K562 (cell line): ENCODE measurements around the gene PRR30. TPM values are rescaled to one million over a fixed set of nuclear protein-coding genes. Genes with fewer than 3 reads are reported as not detected.
A peak's percentile ranks its signal among the peaks of the same experiment; 100 is the strongest.

Experiments
- ATAC-seq: fragments of 200-7000 bp; cut with Tn5 transposase; 3 replicates; pipeline ENCODE4 v1.9.1; 2020; ENCODE audit warnings: moderate library complexity
- BruUV-seq: library from RNA; stranded (reverse); fragments of 400-500 nt; replicated peaks from 2 replicates; lab custom pipeline; 2021; lab: Mats Ljungman, UMichigan
- CTCF ChIA-PET: fragments of 300-600 bp; formaldehyde crosslinking; extraction: SDS; loops from one replicate; lab custom pipeline; 2021; ENCODE audit warnings: low intra/inter-chr PET ratio; lab: Yijun Ruan, JAX
- POLR2A ChIA-PET: fragments of 300-600, 350-650 bp; sonication (Branson Sonifier 250); formaldehyde crosslinking; extraction: SDS; loops from one replicate; lab custom pipeline; 2021; ENCODE audit warnings: antibody characterized with exemption, inconsistent platforms; lab: Yijun Ruan, JAX
- DNase-seq, 4 experiments: peaks; one replicate each; pipeline versions ENCODE4 v3.0.0 to v3.0.0-alpha.2; 2011 to 2018; ENCODE audit warnings: low spot score in 3 of 4, mixed read lengths in 3 of 4; ENCODE audit errors: extremely low read depth in 1 of 4
- FAIRE-seq: peaks from 2 replicates; lab custom pipeline; 2011; peaks lifted over from hg19 to GRCh38; lab: Jason Lieb, UNC
- H2AFZ ChIP-seq: 2 replicates; pipeline ENCODE4 v1.6.0; 2011; ENCODE audit warnings: low read depth, low read length, control low read depth, inconsistent platforms
- H3K27ac ChIP-seq: fragments of 200-600 bp; 3 replicates; pipeline ENCODE4 v1.8.0; 2011; ENCODE audit warnings: low read depth, mild to moderate bottlenecking, control low read depth, inconsistent platforms, low read length, moderate library complexity, mixed read lengths; ENCODE audit errors: extremely low read depth
- H3K27me3 ChIP-seq, 2 experiments: fragments of 300-600 bp in 1 of 2; 2 replicates in 1 of 2; 3 replicates in 1 of 2; pipeline versions ENCODE4 v1.6.0 to v1.8.0; 2011; ENCODE audit warnings: inconsistent platforms in 2 of 2, low read length in 2 of 2, mild to moderate bottlenecking in 1 of 2, mixed read lengths in 1 of 2, moderate library complexity in 1 of 2; ENCODE audit not compliant: control insufficient read depth in 2 of 2, insufficient read depth in 2 of 2
- H3K36me3 ChIP-seq: fragments of 300-600 bp; 3 replicates; pipeline ENCODE4 v1.8.0; 2011; ENCODE audit warnings: mild to moderate bottlenecking, low read length, inconsistent platforms; ENCODE audit not compliant: control insufficient read depth, insufficient read depth
- H3K4me1 ChIP-seq, 2 experiments: fragments of 200-600 bp in 1 of 2; replicated peaks in 1 of 2; 2 replicates in 1 of 2; 3 replicates in 1 of 2; pipeline versions ENCODE4 v1.5.1 to v1.8.0; 2011; ENCODE audit warnings: inconsistent platforms in 2 of 2, low read length in 2 of 2, mild to moderate bottlenecking in 1 of 2, mixed read lengths in 1 of 2, moderate library complexity in 1 of 2; ENCODE audit not compliant: control insufficient read depth in 2 of 2, insufficient read depth in 2 of 2
- H3K4me2 ChIP-seq: 2 replicates; pipeline ENCODE4 v1.6.1; 2011; ENCODE audit warnings: low read length, control low read depth, inconsistent platforms, mixed read lengths; ENCODE audit not compliant: insufficient read depth
- H3K4me3 ChIP-seq: fragments of 200-600 bp; sonication (generic), shearing (Covaris generic); 2 replicates; pipeline ENCODE4 v1.5.1; 2016; ENCODE audit warnings: control low read depth, inconsistent platforms
- H3K79me2 ChIP-seq: fragments of 200-600 bp; 3 replicates; pipeline ENCODE4 v1.8.0; 2011; ENCODE audit warnings: low read length, inconsistent platforms; ENCODE audit not compliant: control insufficient read depth, insufficient read depth
- H3K9ac ChIP-seq, 2 experiments: 2 replicates each; pipeline versions ENCODE4 v1.6.0 to v1.6.1; 2011; ENCODE audit warnings: low read depth in 2 of 2, low read length in 2 of 2, control low read depth in 1 of 2, inconsistent platforms in 1 of 2, mild to moderate bottlenecking in 1 of 2, mixed read lengths in 1 of 2; ENCODE audit not compliant: insufficient read depth in 1 of 2
- H3K9me1 ChIP-seq: one replicate; pipeline ENCODE4 v1.6.0; 2011; ENCODE audit warnings: inconsistent platforms, mild to moderate bottlenecking, low read length, moderate library complexity; ENCODE audit not compliant: control insufficient read depth, insufficient read depth
- H3K9me3 ChIP-seq: replicated peaks from 2 replicates; pipeline ENCODE4 v1.5.1; 2011; ENCODE audit warnings: low read depth, low read length, inconsistent platforms; ENCODE audit not compliant: control insufficient read depth, insufficient read depth
- H4K20me1 ChIP-seq: replicated peaks from 2 replicates; pipeline ENCODE4 v1.6.1; 2011; ENCODE audit warnings: low read length, inconsistent platforms, mixed read lengths; ENCODE audit not compliant: control insufficient read depth, insufficient read depth
- CBX3 ChIP-seq, 2 experiments: IDR thresholded peaks; 1 replicate in 1 of 2; 2 replicates in 1 of 2; pipeline ENCODE4 v1.6.1; 2012; ENCODE audit warnings: inconsistent platforms in 2 of 2, low read length in 2 of 2, borderline replicate concordance in 1 of 2, control low read depth in 1 of 2
- CEBPB ChIP-seq: fragments of 450-650 bp; IDR thresholded peaks from 2 replicates; pipeline ENCODE4 v1.6.1; 2016; ENCODE audit warnings: missing genetic modification characterization, missing compliant biosample characterization
- E2F3 ChIP-seq: fragments of 250-450 bp; sonication (Bioruptor Pico); IDR thresholded peaks from 2 replicates; pipeline ENCODE4 v1.4.0; 2020; ENCODE audit warnings: mild to moderate bottlenecking
- EP400 ChIP-seq: fragments of 450-650 bp; IDR thresholded peaks from 2 replicates; pipeline ENCODE4 v1.6.1; 2017; ENCODE audit warnings: antibody characterized with exemption, mild to moderate bottlenecking, moderate library complexity
- MEIS2 ChIP-seq: fragments of 450-650 bp; IDR thresholded peaks from 2 replicates; pipeline ENCODE4 v1.6.1; 2014; ENCODE audit warnings: mild to moderate bottlenecking; ENCODE audit not compliant: partially characterized antibody
- NFATC3 ChIP-seq: fragments of 450-650 bp; IDR thresholded peaks from 2 replicates; pipeline ENCODE4 v1.6.1; 2017; ENCODE audit warnings: mild to moderate bottlenecking
- PCBP2 ChIP-seq: fragments of 200-400 bp; formaldehyde crosslinking; IDR thresholded peaks from 2 replicates; pipeline ENCODE4 v1.6.1; 2018; ENCODE audit warnings: low read length, low read depth, mild to moderate bottlenecking, moderate library complexity; ENCODE audit not compliant: poor library complexity, severe bottlenecking
- SFPQ ChIP-seq: fragments of 200-400 bp; formaldehyde crosslinking; IDR thresholded peaks from 2 replicates; pipeline ENCODE4 v1.6.1; 2017; ENCODE audit warnings: mild to moderate bottlenecking, low read depth, low read length, moderate library complexity
- TCF7L2 ChIP-seq: fragments of 150-350 bp; IDR thresholded peaks from 2 replicates; pipeline ENCODE4 v1.6.1; 2016; ENCODE audit warnings: low read depth, mild to moderate bottlenecking, low read length, moderate library complexity
- ZNF766 ChIP-seq: fragments of 200-800 bp; sonication (Bioruptor generic); conservative IDR thresholded peaks from 2 replicates; pipeline ENCODE4 v1.6.1; 2016; ENCODE audit warnings: missing genetic modification characterization, missing compliant biosample characterization
- WGBS: fragments of 100-300 bp; shearing (Covaris generic); methylation state at CpG from one replicate; pipeline ENCODE4 v1.1.6; 2016; ENCODE audit warnings: low coverage, mixed read lengths; ENCODE audit not compliant: insufficient coverage; ENCODE audit errors: missing lambda C conversion rate; 5-methylcytosine and 5-hydroxymethylcytosine counted together
- in situ Hi-C: fragments of 300-500 bp; cut with MboI; formaldehyde crosslinking; loops from 4 replicates; pipeline ENCODE4 v1.15.0; 2018; ENCODE audit warnings: inconsistent platforms, mixed read lengths
- intact Hi-C: fragments of 100-400 bp; cut with micrococcal nuclease; formaldehyde crosslinking; loops from 2 replicates; pipeline ENCODE4 v1.14.2; 2022
- polyA plus RNA-seq, 8 experiments: library from polyadenylated mRNA; depleted of rRNA in 4 of 8; stranded (reverse) in 5 of 8; unstranded in 3 of 8; fragments of >200 nt; fragmentation: Nextera tagmentation in 2 of 8; fragmentation: Illumina TruSeq in 1 of 8; extraction: Ambion mirVana in 2 of 8; extraction: Trizol in 1 of 8; gene quantifications; 2 replicates each; pipeline versions ENCODE4 v1.2.1 to v1.2.3, GENCODE V29; 2011 to 2014; ENCODE audit warnings: inconsistent platforms in 1 of 8, missing spikeins in 1 of 8
- total RNA-seq, 7 experiments: library from RNA; depleted of rRNA in 6 of 7; stranded (reverse); fragments of >200 nt in 6 of 7; fragmentation: Illumina TruSeq in 2 of 7; extraction: Trizol in 2 of 7; gene quantifications; 2 replicates each; pipeline versions ENCODE4 v1.2.1 to v1.2.3, GENCODE V29; 2011 to 2021; ENCODE audit warnings: low replicate concordance in 1 of 7

Gene PRR30
- total and polyA plus RNA-seq, 9 of the 15 experiments (the other 6 are each of a cell fraction or from before 2014, with no cell fraction given), result not detected

- WGBS, result 27% methylated on average over 2 of the region's 2 CpGs
- Histone ChIP-seq H3K4me1 (peaks cover 0 to 15% of the 10 kb centered on the region in 2 experiments; a peak in 2 of 5 replicates), H3K4me2 (no peak overlapping the region), H3K9me1 (no peaks in the 10 kb centered on the region), H3K27me3 (peaks cover 0 to 15% of the 10 kb centered on the region in 2 experiments; a peak in 2 of 5 replicates), H3K79me2 (no peaks in the 10 kb centered on the region), H4K20me1 (no peaks in the 10 kb centered on the region), H3K36me3 (no peaks in the 10 kb centered on the region), H3K4me3 (no peak overlapping the region), H2AFZ (no peak overlapping the region), H3K9ac (no peak overlapping the region), H3K9me3 (peaks cover 3% of the 10 kb centered on the region; the same call in 1 of the 2 replicates), H3K27ac (no peak overlapping the region)
- in situ Hi-C loops (no loop called here), intact Hi-C loops (no loop called here)
- no peak for FAIRE-seq
- ATAC-seq, result no peak
- CTCF ChIA-PET, result no interaction called here
- no peak for TF ChIP-seq ZNF766 (CRISPR knock-in tag)
- TF ChIP-seq E2F3, result no peak
- no peak for TF ChIP-seq PCBP2
- peak; percentile 75 for TF ChIP-seq CEBPB
- TF ChIP-seq TCF7L2, result no peak
- DNase-seq, result no peak
- POLR2A ChIA-PET, result no interaction called here
- no TSS peak for BruUV-seq
These were observed 6.5 kb upstream of the PRR30 start for GRCh38 chr2:27145682-27146081.

- Histone ChIP-seq H3K4me3 (no peak overlapping the region), H3K9me3 (peaks cover 3% of the 10 kb centered on the region; the same call in 1 of the 2 replicates), H3K27me3 (no peaks in the 10 kb centered on the region), H3K4me1 (no peaks in the 10 kb centered on the region), H3K9me1 (no peaks in the 10 kb centered on the region), H3K36me3 (no peaks in the 10 kb centered on the region), H4K20me1 (no peaks in the 10 kb centered on the region), H3K4me2 (no peak overlapping the region), H3K27ac (no peak overlapping the region), H3K9ac (no peak overlapping the region), H3K79me2 (no peaks in the 10 kb centered on the region), H2AFZ (no peak overlapping the region)
- ChIA-PET POLR2A (no interaction called here), CTCF (no interaction called here)
- in situ Hi-C loops, result no loop called here
- TF ChIP-seq NFATC3 (no peak), CBX3 (IDR thresholded peaks at IDR 0.05; ENCODE audit: borderline replicate concordance in 1 of 2, low read length in 2 of 2) (0 out of 3 replicates have a peak, but pooled peaks of 1 of the 2 experiments have one; percentile 4), MEIS2 (peak; percentile 70), ZNF766 (CRISPR knock-in tag) (no peak), EP400 (no peak), SFPQ (no peak)
- intact Hi-C loops, result no loop called here
- ATAC-seq (no peak), DNase-seq (no peak), FAIRE-seq (no peak)
- no TSS peak for BruUV-seq
- 0% methylated on average over 1 of the region's 1 CpG for WGBS
These were observed 4.1 kb upstream of the PRR30 start for GRCh38 chr2:27143285-27143684.
